Tibial nerve (tissue), 4 donors: ENCODE measurements around the gene KATNB1.

ENCODE experiments used
- EP300 ChIP-seq, 2 donors: sonication (generic); formaldehyde crosslinking; IDR thresholded peaks; one replicate each; pipeline ENCODE4 v1.6.1; 2017; ENCODE audit warnings: antibody characterized with exemption in 2 of 2, mild to moderate bottlenecking in 1 of 2
- POLR2A ChIP-seq, 2 donors: fragments of 450-650 bp; IDR thresholded peaks; one replicate each; pipeline ENCODE4 v1.6.1; 2017; ENCODE audit warnings: antibody characterized with exemption in 2 of 2, mild to moderate bottlenecking in 2 of 2, moderate library complexity in 2 of 2
- TF ChIP-seq, protein P1 (sequence below), 5 experiments: fragments of 200-600 bp in 3 of 5; fragments of 450-650 bp in 2 of 5; sonication (generic) in 3 of 5; IDR thresholded peaks; one replicate each; pipeline ENCODE4 v1.5.1; 2016 to 2019; ENCODE audit warnings: antibody characterized with exemption in 5 of 5, mild to moderate bottlenecking in 3 of 5, moderate library complexity in 2 of 5

DNA sequence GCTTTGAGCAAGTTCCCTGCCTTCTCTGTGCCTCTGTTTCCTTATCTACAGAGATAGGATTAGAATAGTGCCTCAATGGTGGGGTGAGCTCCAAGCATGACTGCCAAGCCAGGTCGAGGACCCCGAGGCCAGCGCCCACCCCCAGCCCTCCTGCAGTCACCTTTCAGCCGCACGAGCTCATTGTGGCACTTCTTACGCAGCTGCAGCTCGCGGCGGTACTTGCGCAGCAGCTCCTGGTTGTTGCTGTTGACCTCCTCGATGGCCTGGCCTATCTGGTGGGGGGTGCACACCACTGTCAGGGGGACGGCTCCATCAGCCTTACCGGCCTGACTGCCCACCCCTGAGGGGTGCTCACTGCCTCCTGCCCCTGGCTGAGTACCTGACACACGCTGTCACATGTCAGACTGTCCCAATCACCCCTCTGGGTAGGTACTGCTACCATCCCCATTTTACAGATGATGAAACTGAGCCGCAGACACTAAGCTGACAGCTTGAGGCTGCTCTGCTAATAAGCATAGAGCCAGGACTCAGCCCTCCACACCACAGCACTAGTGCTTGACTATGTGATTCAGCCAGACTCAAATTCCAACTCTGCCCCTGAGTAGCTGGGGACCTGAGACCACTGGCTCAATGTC, 31.3 kb downstream of the KATNB1 start:
- TF ChIP-seq, protein P1, sequence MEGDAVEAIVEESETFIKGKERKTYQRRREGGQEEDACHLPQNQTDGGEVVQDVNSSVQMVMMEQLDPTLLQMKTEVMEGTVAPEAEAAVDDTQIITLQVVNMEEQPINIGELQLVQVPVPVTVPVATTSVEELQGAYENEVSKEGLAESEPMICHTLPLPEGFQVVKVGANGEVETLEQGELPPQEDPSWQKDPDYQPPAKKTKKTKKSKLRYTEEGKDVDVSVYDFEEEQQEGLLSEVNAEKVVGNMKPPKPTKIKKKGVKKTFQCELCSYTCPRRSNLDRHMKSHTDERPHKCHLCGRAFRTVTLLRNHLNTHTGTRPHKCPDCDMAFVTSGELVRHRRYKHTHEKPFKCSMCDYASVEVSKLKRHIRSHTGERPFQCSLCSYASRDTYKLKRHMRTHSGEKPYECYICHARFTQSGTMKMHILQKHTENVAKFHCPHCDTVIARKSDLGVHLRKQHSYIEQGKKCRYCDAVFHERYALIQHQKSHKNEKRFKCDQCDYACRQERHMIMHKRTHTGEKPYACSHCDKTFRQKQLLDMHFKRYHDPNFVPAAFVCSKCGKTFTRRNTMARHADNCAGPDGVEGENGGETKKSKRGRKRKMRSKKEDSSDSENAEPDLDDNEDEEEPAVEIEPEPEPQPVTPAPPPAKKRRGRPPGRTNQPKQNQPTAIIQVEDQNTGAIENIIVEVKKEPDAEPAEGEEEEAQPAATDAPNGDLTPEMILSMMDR (IDR thresholded peaks at IDR 0.05), result no peak
- TF ChIP-seq POLR2A (IDR thresholded peaks at IDR 0.05) (no peak), EP300 (IDR thresholded peaks at IDR 0.05) (no peak)
